ENCODE data around the gene HHIPL2.

Gene HHIPL2

DNA sequence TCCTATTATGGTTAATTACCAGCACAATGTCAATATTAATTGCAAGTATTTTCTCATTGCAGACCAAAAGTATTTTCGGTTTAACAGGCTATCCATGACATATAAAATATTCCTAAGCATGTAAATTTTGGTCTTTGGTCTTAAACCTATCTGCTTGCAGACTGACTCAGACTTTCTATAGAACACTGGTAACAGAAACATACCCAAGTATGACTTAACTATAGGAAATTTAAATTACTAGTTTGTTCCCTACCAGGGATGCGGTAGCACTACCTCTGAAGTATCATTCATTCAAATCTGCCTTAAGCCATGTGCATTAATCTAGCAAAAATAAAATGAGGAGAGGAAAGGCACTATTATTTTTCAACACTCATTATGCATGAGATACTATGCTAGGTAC is 38.9 kb upstream of the HHIPL2 start:
- H3K4me1 ChIP-seq (ENCODE audit: control insufficient read depth, insufficient read depth, low read length), result no peaks in the 10 kb centered on the region
- no peaks in the 10 kb centered on the region for H3K9me3 ChIP-seq (ENCODE audit: control insufficient read depth, insufficient read depth, low read depth, low read length)
- TF ChIP-seq ZBTB17 (tag by site-specific recombination; IDR thresholded peaks at IDR 0.05), result no peak
- TF ChIP-seq TRIM28 (IDR thresholded peaks at IDR 0.05; ENCODE audit: borderline replicate concordance, low read length), result no peak
- no peak for TF ChIP-seq ZNF169 (tag by site-specific recombination; IDR thresholded peaks at IDR 0.05)
- TF ChIP-seq SCRT1 (tag by site-specific recombination; IDR thresholded peaks at IDR 0.05; ENCODE audit: borderline replicate concordance), result no peak
- TF ChIP-seq ZNF596 (tag by site-specific recombination; IDR thresholded peaks at IDR 0.05), result no peak
- TF ChIP-seq ZNF558 (tag by site-specific recombination; IDR thresholded peaks at IDR 0.05), result no peak
- TF ChIP-seq GLIS1 (tag by site-specific recombination; IDR thresholded peaks at IDR 0.05), result no peak
- TF ChIP-seq, protein P1, sequence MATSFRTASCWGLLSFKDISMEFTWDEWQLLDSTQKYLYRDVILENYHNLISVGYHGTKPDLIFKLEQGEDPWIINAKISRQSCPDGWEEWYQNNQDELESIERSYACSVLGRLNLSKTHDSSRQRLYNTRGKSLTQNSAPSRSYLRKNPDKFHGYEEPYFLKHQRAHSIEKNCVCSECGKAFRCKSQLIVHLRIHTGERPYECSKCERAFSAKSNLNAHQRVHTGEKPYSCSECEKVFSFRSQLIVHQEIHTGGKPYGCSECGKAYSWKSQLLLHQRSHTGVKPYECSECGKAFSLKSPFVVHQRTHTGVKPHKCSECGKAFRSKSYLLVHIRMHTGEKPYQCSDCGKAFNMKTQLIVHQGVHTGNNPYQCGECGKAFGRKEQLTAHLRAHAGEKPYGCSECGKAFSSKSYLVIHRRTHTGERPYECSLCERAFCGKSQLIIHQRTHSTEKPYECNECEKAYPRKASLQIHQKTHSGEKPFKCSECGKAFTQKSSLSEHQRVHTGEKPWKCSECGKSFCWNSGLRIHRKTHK (tag by site-specific recombination; IDR thresholded peaks at IDR 0.05), result no peak
- no peak for TF ChIP-seq ZNF423 (tag by site-specific recombination; IDR thresholded peaks at IDR 0.05)
- TF ChIP-seq WT1 (tag by site-specific recombination; IDR thresholded peaks at IDR 0.05), result no peak
- no peak for TF ChIP-seq MEIS1 (CRISPR knock-in tag; IDR thresholded peaks at IDR 0.05; ENCODE audit: borderline replicate concordance)
- TF ChIP-seq ZNF146 (tag by site-specific recombination; IDR thresholded peaks at IDR 0.05), result no peak
- no peak for TF ChIP-seq ZNF660 (tag by site-specific recombination; IDR thresholded peaks at IDR 0.05)
- TF ChIP-seq ZNF133 (tag by site-specific recombination; IDR thresholded peaks at IDR 0.05), result no peak
- TF ChIP-seq, protein P2, sequence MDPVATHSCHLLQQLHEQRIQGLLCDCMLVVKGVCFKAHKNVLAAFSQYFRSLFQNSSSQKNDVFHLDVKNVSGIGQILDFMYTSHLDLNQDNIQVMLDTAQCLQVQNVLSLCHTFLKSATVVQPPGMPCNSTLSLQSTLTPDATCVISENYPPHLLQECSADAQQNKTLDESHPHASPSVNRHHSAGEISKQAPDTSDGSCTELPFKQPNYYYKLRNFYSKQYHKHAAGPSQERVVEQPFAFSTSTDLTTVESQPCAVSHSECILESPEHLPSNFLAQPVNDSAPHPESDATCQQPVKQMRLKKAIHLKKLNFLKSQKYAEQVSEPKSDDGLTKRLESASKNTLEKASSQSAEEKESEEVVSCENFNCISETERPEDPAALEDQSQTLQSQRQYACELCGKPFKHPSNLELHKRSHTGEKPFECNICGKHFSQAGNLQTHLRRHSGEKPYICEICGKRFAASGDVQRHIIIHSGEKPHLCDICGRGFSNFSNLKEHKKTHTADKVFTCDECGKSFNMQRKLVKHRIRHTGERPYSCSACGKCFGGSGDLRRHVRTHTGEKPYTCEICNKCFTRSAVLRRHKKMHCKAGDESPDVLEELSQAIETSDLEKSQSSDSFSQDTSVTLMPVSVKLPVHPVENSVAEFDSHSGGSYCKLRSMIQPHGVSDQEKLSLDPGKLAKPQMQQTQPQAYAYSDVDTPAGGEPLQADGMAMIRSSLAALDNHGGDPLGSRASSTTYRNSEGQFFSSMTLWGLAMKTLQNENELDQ (tag by site-specific recombination; IDR thresholded peaks at IDR 0.05; ENCODE audit: low read depth), result no peak
- TF ChIP-seq FEZF1 (tag by site-specific recombination; IDR thresholded peaks at IDR 0.05), result no peak
- TF ChIP-seq, protein P3, sequence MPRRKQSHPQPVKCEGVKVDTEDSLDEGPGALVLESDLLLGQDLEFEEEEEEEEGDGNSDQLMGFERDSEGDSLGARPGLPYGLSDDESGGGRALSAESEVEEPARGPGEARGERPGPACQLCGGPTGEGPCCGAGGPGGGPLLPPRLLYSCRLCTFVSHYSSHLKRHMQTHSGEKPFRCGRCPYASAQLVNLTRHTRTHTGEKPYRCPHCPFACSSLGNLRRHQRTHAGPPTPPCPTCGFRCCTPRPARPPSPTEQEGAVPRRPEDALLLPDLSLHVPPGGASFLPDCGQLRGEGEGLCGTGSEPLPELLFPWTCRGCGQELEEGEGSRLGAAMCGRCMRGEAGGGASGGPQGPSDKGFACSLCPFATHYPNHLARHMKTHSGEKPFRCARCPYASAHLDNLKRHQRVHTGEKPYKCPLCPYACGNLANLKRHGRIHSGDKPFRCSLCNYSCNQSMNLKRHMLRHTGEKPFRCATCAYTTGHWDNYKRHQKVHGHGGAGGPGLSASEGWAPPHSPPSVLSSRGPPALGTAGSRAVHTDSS (tag by site-specific recombination; IDR thresholded peaks at IDR 0.05), result no peak
- TF ChIP-seq ZNF544 (tag by site-specific recombination; IDR thresholded peaks at IDR 0.05), result no peak
- no peak for TF ChIP-seq ZNF621 (tag by site-specific recombination; IDR thresholded peaks at IDR 0.05)
- TF ChIP-seq, protein P4, sequence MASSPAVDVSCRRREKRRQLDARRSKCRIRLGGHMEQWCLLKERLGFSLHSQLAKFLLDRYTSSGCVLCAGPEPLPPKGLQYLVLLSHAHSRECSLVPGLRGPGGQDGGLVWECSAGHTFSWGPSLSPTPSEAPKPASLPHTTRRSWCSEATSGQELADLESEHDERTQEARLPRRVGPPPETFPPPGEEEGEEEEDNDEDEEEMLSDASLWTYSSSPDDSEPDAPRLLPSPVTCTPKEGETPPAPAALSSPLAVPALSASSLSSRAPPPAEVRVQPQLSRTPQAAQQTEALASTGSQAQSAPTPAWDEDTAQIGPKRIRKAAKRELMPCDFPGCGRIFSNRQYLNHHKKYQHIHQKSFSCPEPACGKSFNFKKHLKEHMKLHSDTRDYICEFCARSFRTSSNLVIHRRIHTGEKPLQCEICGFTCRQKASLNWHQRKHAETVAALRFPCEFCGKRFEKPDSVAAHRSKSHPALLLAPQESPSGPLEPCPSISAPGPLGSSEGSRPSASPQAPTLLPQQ (tag by site-specific recombination; IDR thresholded peaks at IDR 0.05), result no peak
- no peak overlapping the region for H3K4me3 ChIP-seq (ENCODE audit: low read depth, low read length)
- CTCF ChIA-PET, result interaction anchor here (0.7 kb wide), 1 partner anchor 138 kb away, joined by 3 read pairs; no protein-coding TSS in a partner anchor
- POLR2A ChIA-PET, result no interaction called here
- H3K27ac ChIP-seq (ENCODE audit: extremely low read depth, low read depth, low read length), result no peak overlapping the region
- peaks cover 29 to 47% of the 10 kb centered on the region in 2 experiments for H3K36me3 ChIP-seq (ENCODE audit: control insufficient read depth in 2 of 2, insufficient read depth in 1 of 2, low read length in 2 of 2)

DNA sequence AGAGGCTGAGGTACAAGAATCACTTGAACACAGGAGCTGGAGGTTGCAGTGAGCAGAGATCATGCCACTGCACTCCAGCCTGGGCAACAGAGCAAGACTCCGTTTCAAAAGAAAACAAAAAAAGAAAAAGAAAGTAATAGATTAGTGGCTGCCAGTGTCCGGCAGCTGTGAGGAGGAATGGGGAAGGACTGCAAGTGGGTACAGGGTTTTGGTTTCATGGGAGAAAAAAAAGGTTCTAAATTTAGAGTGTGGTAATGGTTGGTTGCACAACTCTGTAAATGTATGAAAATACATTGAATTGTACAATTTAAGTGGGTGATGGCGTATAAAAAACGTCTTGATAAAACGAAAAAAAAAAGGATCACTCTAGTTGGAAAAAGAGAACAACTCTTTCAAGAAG is 35.2 kb upstream of the HHIPL2 start:
- Histone ChIP-seq H3K36me3 (ENCODE audit: control insufficient read depth in 2 of 2, insufficient read depth in 1 of 2, low read length in 2 of 2) (peaks cover 27 to 52% of the 10 kb centered on the region in 2 experiments), H3K9me3 (ENCODE audit: control insufficient read depth, insufficient read depth, low read depth, low read length) (no peaks in the 10 kb centered on the region), H3K4me1 (ENCODE audit: control insufficient read depth, insufficient read depth, low read length) (no peaks in the 10 kb centered on the region), H3K27ac (ENCODE audit: extremely low read depth, low read depth, low read length) (no peak overlapping the region), H3K4me3 (ENCODE audit: low read depth, low read length) (no peak overlapping the region)
- ChIA-PET POLR2A (interaction anchor here (0.6 kb wide), 1 partner anchor 61 kb away, joined by 3 read pairs; no protein-coding TSS in a partner anchor), CTCF (no interaction called here)
- TF ChIP-seq, protein P5, sequence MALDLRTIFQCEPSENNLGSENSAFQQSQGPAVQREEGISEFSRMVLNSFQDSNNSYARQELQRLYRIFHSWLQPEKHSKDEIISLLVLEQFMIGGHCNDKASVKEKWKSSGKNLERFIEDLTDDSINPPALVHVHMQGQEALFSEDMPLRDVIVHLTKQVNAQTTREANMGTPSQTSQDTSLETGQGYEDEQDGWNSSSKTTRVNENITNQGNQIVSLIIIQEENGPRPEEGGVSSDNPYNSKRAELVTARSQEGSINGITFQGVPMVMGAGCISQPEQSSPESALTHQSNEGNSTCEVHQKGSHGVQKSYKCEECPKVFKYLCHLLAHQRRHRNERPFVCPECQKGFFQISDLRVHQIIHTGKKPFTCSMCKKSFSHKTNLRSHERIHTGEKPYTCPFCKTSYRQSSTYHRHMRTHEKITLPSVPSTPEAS (tag by site-specific recombination; IDR thresholded peaks at IDR 0.05), result no peak
- TF ChIP-seq ZNF311 (tag by site-specific recombination; IDR thresholded peaks at IDR 0.05; ENCODE audit: borderline replicate concordance), result no peak
- TF ChIP-seq, protein P6, sequence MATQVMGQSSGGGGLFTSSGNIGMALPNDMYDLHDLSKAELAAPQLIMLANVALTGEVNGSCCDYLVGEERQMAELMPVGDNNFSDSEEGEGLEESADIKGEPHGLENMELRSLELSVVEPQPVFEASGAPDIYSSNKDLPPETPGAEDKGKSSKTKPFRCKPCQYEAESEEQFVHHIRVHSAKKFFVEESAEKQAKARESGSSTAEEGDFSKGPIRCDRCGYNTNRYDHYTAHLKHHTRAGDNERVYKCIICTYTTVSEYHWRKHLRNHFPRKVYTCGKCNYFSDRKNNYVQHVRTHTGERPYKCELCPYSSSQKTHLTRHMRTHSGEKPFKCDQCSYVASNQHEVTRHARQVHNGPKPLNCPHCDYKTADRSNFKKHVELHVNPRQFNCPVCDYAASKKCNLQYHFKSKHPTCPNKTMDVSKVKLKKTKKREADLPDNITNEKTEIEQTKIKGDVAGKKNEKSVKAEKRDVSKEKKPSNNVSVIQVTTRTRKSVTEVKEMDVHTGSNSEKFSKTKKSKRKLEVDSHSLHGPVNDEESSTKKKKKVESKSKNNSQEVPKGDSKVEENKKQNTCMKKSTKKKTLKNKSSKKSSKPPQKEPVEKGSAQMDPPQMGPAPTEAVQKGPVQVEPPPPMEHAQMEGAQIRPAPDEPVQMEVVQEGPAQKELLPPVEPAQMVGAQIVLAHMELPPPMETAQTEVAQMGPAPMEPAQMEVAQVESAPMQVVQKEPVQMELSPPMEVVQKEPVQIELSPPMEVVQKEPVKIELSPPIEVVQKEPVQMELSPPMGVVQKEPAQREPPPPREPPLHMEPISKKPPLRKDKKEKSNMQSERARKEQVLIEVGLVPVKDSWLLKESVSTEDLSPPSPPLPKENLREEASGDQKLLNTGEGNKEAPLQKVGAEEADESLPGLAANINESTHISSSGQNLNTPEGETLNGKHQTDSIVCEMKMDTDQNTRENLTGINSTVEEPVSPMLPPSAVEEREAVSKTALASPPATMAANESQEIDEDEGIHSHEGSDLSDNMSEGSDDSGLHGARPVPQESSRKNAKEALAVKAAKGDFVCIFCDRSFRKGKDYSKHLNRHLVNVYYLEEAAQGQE (tag by site-specific recombination; IDR thresholded peaks at IDR 0.05), result no peak
